Measurements from ENCODE around the gene ZC3H13.

DNA sequence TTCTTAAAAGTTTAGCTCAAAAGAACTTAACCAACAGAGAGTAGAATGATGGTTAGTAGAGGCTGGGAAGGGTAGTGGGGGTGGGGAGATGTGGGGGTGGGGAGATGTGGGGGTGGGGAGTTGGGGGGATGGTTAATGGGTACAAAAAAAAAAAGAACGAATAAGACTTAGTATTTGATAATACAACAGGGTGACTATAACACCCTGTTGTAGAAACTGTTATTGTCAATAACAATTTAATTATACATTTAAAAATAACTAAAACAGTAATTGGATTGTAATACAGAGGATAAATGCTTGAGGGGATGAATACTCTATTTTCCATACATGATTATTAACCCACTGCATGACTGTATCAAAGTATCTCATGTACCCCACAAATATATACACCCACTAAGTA is 91.1 kb downstream of the ZC3H13 start:
- no peak for TF ChIP-seq POLR2A (IDR thresholded peaks at IDR 0.05)
- TF ChIP-seq, protein P1, sequence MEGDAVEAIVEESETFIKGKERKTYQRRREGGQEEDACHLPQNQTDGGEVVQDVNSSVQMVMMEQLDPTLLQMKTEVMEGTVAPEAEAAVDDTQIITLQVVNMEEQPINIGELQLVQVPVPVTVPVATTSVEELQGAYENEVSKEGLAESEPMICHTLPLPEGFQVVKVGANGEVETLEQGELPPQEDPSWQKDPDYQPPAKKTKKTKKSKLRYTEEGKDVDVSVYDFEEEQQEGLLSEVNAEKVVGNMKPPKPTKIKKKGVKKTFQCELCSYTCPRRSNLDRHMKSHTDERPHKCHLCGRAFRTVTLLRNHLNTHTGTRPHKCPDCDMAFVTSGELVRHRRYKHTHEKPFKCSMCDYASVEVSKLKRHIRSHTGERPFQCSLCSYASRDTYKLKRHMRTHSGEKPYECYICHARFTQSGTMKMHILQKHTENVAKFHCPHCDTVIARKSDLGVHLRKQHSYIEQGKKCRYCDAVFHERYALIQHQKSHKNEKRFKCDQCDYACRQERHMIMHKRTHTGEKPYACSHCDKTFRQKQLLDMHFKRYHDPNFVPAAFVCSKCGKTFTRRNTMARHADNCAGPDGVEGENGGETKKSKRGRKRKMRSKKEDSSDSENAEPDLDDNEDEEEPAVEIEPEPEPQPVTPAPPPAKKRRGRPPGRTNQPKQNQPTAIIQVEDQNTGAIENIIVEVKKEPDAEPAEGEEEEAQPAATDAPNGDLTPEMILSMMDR (IDR thresholded peaks at IDR 0.05): no peak

All from vagina (tissue), 2 donors.